GM23338 (cell line): ENCODE measurements around the gene PSMA5. TPM values are rescaled to one million over a fixed set of nuclear protein-coding genes. Genes with fewer than 3 reads are reported as not detected.

Experiments
- ATAC-seq: fragments of 200-7000 bp; cut with Tn5 transposase; 3 replicates; pipeline ENCODE4 v1.9.1; 2020
- DNase-seq: peaks from one replicate; pipeline ENCODE4 v3.0.0-alpha.2; 2015; ENCODE audit warnings: low spot score
- H2AFZ ChIP-seq: fragments of 200-600 bp; sonication (generic); 2 replicates; pipeline ENCODE4 v1.8.0; 2016; ENCODE audit warnings: antibody characterized with exemption, mild to moderate bottlenecking, moderate library complexity
- H3F3A ChIP-seq: fragments of 200-600 bp; sonication (generic); replicated peaks from 2 replicates; pipeline ENCODE4 v1.8.0; 2017; ENCODE audit warnings: antibody characterized with exemption, mixed run types, low read depth
- H3K27ac ChIP-seq: fragments of 200-600 bp; sonication (generic); 2 replicates; pipeline ENCODE4 v1.6.1; 2016; ENCODE audit warnings: low read depth
- H3K27me3 ChIP-seq: fragments of 200-600 bp; sonication (generic); 2 replicates; pipeline ENCODE4 v1.8.0; 2016; ENCODE audit warnings: mild to moderate bottlenecking, mixed run types, moderate library complexity; ENCODE audit not compliant: insufficient read depth
- H3K36me3 ChIP-seq: fragments of 200-600 bp; sonication (generic); 2 replicates; pipeline ENCODE4 v1.8.0; 2016; ENCODE audit warnings: mild to moderate bottlenecking; ENCODE audit not compliant: insufficient read depth
- H3K4me1 ChIP-seq: fragments of 200-600 bp; sonication (generic); 2 replicates; pipeline ENCODE4 v1.8.0; 2016; ENCODE audit warnings: mild to moderate bottlenecking, moderate library complexity; ENCODE audit not compliant: insufficient read depth
- H3K4me2 ChIP-seq: fragments of 200-600 bp; sonication (generic); 2 replicates; pipeline ENCODE4 v1.7.1; 2017; ENCODE audit warnings: mixed run types
- H3K4me3 ChIP-seq: fragments of 200-600 bp; sonication (generic); 2 replicates; pipeline ENCODE4 v1.6.1; 2016; ENCODE audit warnings: mixed run types
- H3K79me2 ChIP-seq: fragments of 200-600 bp; sonication (generic); replicated peaks from 2 replicates; pipeline ENCODE4 v1.8.0; 2017; ENCODE audit warnings: mild to moderate bottlenecking; ENCODE audit not compliant: insufficient read depth
- H3K9me2 ChIP-seq: fragments of 200-600 bp; sonication (generic); 2 replicates; pipeline ENCODE4 v1.8.0; 2017; ENCODE audit not compliant: insufficient read depth
- H4K20me1 ChIP-seq: fragments of 200-600 bp; sonication (generic); replicated peaks from 2 replicates; pipeline ENCODE4 v1.8.0; 2017; ENCODE audit warnings: mild to moderate bottlenecking; ENCODE audit not compliant: insufficient read depth
- H3K27ac Mint-ChIP-seq: 2 replicates; pipeline ENCODE4 v1.8.0; 2020; ENCODE audit warnings: inconsistent platforms, mild to moderate bottlenecking, moderate library complexity, mixed read lengths
- H3K27me3 Mint-ChIP-seq: 3 replicates; pipeline ENCODE4 v1.8.0; 2022; ENCODE audit warnings: low read depth, mild to moderate bottlenecking, moderate library complexity, mixed read lengths, inconsistent platforms; ENCODE audit not compliant: insufficient read depth, poor library complexity
- H3K36me3 Mint-ChIP-seq: 3 replicates; pipeline ENCODE4 v1.8.0; 2021; ENCODE audit warnings: low read depth, mild to moderate bottlenecking, inconsistent platforms, moderate library complexity, mixed read lengths
- H3K4me1 Mint-ChIP-seq: 3 replicates; pipeline ENCODE4 v1.8.0; 2020; ENCODE audit warnings: mild to moderate bottlenecking, inconsistent platforms, mixed read lengths
- H3K4me3 Mint-ChIP-seq: 3 replicates; pipeline ENCODE4 v1.8.0; 2021; ENCODE audit warnings: moderate library complexity, mild to moderate bottlenecking, inconsistent platforms, mixed read lengths
- H3K9me3 Mint-ChIP-seq: 3 replicates; pipeline ENCODE4 v1.8.0; 2020; ENCODE audit warnings: moderate library complexity, mild to moderate bottlenecking, inconsistent platforms, mixed read lengths
- CREB1 ChIP-seq: fragments of 250-450 bp; sonication (Bioruptor Pico); IDR thresholded peaks from 2 replicates; pipeline ENCODE4 v1.5.0; 2020; ENCODE audit warnings: low read depth, mild to moderate bottlenecking, moderate library complexity
- EZH2 ChIP-seq: fragments of 200-600 bp; sonication (generic); IDR thresholded peaks from one replicate; pipeline ENCODE4 v1.8.0; 2017; ENCODE audit warnings: antibody characterized with exemption, mild to moderate bottlenecking, low read depth; ENCODE audit not compliant: unreplicated experiment
- polyA plus RNA-seq: library from polyadenylated mRNA; unstranded; fragments of >200 nt; fragmentation: Nextera tagmentation; extraction: Ambion mirVana; gene quantifications from 2 replicates; pipeline ENCODE4 v1.2.1, GENCODE V29; 2016
- total RNA-seq: library from RNA; depleted of rRNA; stranded (reverse); fragments of >200 nt; shearing (Covaris generic); gene quantifications from 2 replicates; pipeline ENCODE4 v1.2.3, GENCODE V29; 2014; rRNA removed
- TF ChIP-seq, protein P1 (sequence below): fragments of 250-450 bp; sonication (Bioruptor Pico); IDR thresholded peaks from 2 replicates; pipeline ENCODE4 v1.5.0; 2020; ENCODE audit warnings: mild to moderate bottlenecking, moderate library complexity

PSMA5 gene
- total and polyA plus RNA-seq, 2 experiments from 2014 or later, result 104 to 126 TPM

DNA sequence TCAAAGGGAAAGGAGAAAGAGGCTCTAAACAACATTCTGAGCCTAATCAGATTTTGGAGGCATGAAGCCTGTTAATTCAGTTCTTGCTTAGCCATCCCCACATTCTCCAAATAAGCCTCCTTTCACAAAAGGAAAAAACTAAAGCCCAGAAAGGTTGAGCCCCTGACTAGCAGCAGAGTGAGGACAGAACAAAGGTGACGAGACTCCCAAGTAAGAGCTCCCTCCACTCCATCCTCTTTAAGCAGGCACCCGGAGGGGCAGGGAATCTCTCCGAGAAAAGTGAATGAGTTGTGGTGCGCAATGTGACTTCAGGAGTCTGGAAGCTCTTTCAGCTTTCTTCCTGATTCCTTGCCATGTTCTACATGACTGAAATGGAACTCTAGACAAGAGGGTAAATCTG is 76.1 kb downstream of the PSMA5 start:
- ATAC-seq (no peak), DNase-seq (no peak)
- Mint-ChIP-seq H3K9me3 (no peaks in the 10 kb centered on the region), H3K4me3 (no peak overlapping the region), H3K36me3 (peaks cover 43% of the 10 kb centered on the region), H3K27ac (no peak overlapping the region), H3K27me3 (peaks cover 4% of the 10 kb centered on the region), H3K4me1 (peaks cover 5% of the 10 kb centered on the region; the same call in 2 of the 3 replicates)
- Histone ChIP-seq H3K36me3 (peaks cover 7% of the 10 kb centered on the region; the same call in 1 of the 2 replicates), H3K4me3 (no peak overlapping the region), H4K20me1 (no peaks in the 10 kb centered on the region; the same call in 1 of the 2 replicates), H3K79me2 (no peaks in the 10 kb centered on the region), H3K4me2 (no peak overlapping the region), H3K4me1 (no peaks in the 10 kb centered on the region), H3K27ac (no peak overlapping the region), H3K27me3 (no peaks in the 10 kb centered on the region), H3F3A (no peaks in the 10 kb centered on the region), H3K9me2 (no peaks in the 10 kb centered on the region), H2AFZ (no peak overlapping the region)
- TF ChIP-seq EZH2, result no peak
- TF ChIP-seq, protein P1, sequence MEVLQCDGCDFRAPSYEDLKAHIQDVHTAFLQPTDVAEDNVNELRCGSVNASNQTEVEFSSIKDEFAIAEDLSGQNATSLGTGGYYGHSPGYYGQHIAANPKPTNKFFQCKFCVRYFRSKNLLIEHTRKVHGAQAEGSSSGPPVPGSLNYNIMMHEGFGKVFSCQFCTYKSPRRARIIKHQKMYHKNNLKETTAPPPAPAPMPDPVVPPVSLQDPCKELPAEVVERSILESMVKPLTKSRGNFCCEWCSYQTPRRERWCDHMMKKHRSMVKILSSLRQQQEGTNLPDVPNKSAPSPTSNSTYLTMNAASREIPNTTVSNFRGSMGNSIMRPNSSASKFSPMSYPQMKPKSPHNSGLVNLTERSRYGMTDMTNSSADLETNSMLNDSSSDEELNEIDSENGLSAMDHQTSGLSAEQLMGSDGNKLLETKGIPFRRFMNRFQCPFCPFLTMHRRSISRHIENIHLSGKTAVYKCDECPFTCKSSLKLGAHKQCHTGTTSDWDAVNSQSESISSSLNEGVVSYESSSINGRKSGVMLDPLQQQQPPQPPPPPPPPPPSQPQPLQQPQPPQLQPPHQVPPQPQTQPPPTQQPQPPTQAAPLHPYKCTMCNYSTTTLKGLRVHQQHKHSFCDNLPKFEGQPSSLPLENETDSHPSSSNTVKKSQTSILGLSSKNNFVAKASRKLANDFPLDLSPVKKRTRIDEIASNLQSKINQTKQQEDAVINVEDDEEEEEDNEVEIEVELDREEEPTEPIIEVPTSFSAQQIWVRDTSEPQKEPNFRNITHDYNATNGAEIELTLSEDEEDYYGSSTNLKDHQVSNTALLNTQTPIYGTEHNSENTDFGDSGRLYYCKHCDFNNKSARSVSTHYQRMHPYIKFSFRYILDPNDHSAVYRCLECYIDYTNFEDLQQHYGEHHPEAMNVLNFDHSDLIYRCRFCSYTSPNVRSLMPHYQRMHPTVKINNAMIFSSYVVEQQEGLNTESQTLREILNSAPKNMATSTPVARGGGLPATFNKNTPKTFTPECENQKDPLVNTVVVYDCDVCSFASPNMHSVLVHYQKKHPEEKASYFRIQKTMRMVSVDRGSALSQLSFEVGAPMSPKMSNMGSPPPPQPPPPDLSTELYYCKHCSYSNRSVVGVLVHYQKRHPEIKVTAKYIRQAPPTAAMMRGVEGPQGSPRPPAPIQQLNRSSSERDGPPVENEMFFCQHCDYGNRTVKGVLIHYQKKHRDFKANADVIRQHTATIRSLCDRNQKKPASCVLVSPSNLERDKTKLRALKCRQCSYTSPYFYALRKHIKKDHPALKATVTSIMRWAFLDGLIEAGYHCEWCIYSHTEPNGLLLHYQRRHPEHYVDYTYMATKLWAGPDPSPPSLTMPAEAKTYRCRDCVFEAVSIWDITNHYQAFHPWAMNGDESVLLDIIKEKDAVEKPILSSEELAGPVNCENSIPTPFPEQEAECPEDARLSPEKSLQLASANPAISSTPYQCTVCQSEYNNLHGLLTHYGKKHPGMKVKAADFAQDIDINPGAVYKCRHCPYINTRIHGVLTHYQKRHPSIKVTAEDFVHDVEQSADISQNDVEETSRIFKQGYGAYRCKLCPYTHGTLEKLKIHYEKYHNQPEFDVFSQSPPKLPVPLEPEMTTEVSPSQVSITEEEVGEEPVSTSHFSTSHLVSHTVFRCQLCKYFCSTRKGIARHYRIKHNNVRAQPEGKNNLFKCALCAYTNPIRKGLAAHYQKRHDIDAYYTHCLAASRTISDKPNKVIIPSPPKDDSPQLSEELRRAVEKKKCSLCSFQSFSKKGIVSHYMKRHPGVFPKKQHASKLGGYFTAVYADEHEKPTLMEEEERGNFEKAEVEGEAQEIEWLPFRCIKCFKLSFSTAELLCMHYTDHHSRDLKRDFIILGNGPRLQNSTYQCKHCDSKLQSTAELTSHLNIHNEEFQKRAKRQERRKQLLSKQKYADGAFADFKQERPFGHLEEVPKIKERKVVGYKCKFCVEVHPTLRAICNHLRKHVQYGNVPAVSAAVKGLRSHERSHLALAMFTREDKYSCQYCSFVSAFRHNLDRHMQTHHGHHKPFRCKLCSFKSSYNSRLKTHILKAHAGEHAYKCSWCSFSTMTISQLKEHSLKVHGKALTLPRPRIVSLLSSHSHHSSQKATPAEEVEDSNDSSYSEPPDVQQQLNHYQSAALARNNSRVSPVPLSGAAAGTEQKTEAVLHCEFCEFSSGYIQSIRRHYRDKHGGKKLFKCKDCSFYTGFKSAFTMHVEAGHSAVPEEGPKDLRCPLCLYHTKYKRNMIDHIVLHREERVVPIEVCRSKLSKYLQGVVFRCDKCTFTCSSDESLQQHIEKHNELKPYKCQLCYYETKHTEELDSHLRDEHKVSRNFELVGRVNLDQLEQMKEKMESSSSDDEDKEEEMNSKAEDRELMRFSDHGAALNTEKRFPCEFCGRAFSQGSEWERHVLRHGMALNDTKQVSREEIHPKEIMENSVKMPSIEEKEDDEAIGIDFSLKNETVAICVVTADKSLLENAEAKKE (CRISPR knock-in tag), result no peak
- no peak for TF ChIP-seq CREB1 (CRISPR knock-in tag)

Other genes starting within 250 kb of the PSMA5 start
- gene SARS1, start 212.5 kb downstream of the PSMA5 start, total RNA-seq, result 166 and 168 TPM in 2 replicates
- gene SARS1, start 212.5 kb downstream of the PSMA5 start, polyA plus RNA-seq, result 125 and 141 TPM in 2 replicates
- gene CELSR2, start 176.9 kb downstream of the PSMA5 start, total RNA-seq, result 30.4 and 35.1 TPM in 2 replicates
- gene CELSR2, start 176.9 kb downstream of the PSMA5 start, polyA plus RNA-seq, result 11.1 and 11.2 TPM in 2 replicates
- gene PSRC1, start 143.3 kb downstream of the PSMA5 start, total RNA-seq, result 50.6 and 61.1 TPM in 2 replicates
- gene PSRC1, start 143.3 kb downstream of the PSMA5 start, polyA plus RNA-seq, result 51.4 and 55.0 TPM in 2 replicates
- not detected in 2 replicates for gene MYBPHL, start 119.4 kb downstream of the PSMA5 start, total RNA-seq
- gene MYBPHL, start 119.4 kb downstream of the PSMA5 start, polyA plus RNA-seq, result 0.68 TPM in 1 of 2 replicates, not detected in the other
- 51.7 and 55.4 TPM in 2 replicates for gene SORT1, start 28.5 kb downstream of the PSMA5 start, total RNA-seq
- gene SORT1, start 28.5 kb downstream of the PSMA5 start, polyA plus RNA-seq, result 10.3 and 10.9 TPM in 2 replicates
- 0.49 and 1.6 TPM in 2 replicates for gene SYPL2, start 40.1 kb upstream of the PSMA5 start, total RNA-seq
- 0.40 and 0.56 TPM in 2 replicates for gene SYPL2, start 40.1 kb upstream of the PSMA5 start, polyA plus RNA-seq
- 9.4 and 9.9 TPM in 2 replicates for gene ATXN7L2, start 57.5 kb upstream of the PSMA5 start, total RNA-seq
- gene ATXN7L2, start 57.5 kb upstream of the PSMA5 start, polyA plus RNA-seq, result 8.0 and 9.4 TPM in 2 replicates
- 2.7 and 4.4 TPM in 2 replicates for gene CYB561D1, start 67.6 kb upstream of the PSMA5 start, total RNA-seq
- gene CYB561D1, start 67.6 kb upstream of the PSMA5 start, polyA plus RNA-seq, result 0.89 and 0.95 TPM in 2 replicates
- 2.3 and 3.8 TPM in 2 replicates for gene AMIGO1, start 83.3 kb upstream of the PSMA5 start, total RNA-seq
- gene AMIGO1, start 83.3 kb upstream of the PSMA5 start, polyA plus RNA-seq, result 0.53 and 0.61 TPM in 2 replicates
- gene GPR61, start 113.4 kb upstream of the PSMA5 start, total RNA-seq, result 0.58 TPM in 1 of 2 replicates, not detected in the other
- gene GPR61, start 113.4 kb upstream of the PSMA5 start, polyA plus RNA-seq, result 0.13 and 0.28 TPM in 2 replicates
- gene GNAI3, start 122.2 kb upstream of the PSMA5 start, total RNA-seq, result 9.6 and 10.2 TPM in 2 replicates
- 4.0 and 4.5 TPM in 2 replicates for gene GNAI3, start 122.2 kb upstream of the PSMA5 start, polyA plus RNA-seq
- gene GNAT2, start 193.2 kb upstream of the PSMA5 start, total RNA-seq, result 0.21 TPM in 1 of 2 replicates, not detected in the other
- not detected in 2 replicates for gene GNAT2, start 193.2 kb upstream of the PSMA5 start, polyA plus RNA-seq
- 58.6 and 62.1 TPM in 2 replicates for gene AMPD2, start 193.4 kb upstream of the PSMA5 start, total RNA-seq
- 23.1 and 24.5 TPM in 2 replicates for gene AMPD2, start 193.4 kb upstream of the PSMA5 start, polyA plus RNA-seq
- gene GSTM4, start 229.7 kb upstream of the PSMA5 start, total RNA-seq, result 8.6 and 12.8 TPM in 2 replicates
- 12.9 and 17.3 TPM in 2 replicates for gene GSTM4, start 229.7 kb upstream of the PSMA5 start, polyA plus RNA-seq
- 8.9 and 20.3 TPM in 2 replicates for gene GSTM2, start 241.6 kb upstream of the PSMA5 start, total RNA-seq
- gene GSTM2, start 241.6 kb upstream of the PSMA5 start, polyA plus RNA-seq, result 12.1 and 16.0 TPM in 2 replicates